Muscle of leg (tissue), 9 donors: ENCODE data around the gene CES3. TPM values are rescaled to one million over a fixed set of nuclear protein-coding genes. Genes with fewer than 3 reads are reported as not detected.

Experiments used
- polyA plus RNA-seq, 8 donors: library from polyadenylated mRNA; unstranded; fragments of 120-200 nt; gene quantifications; one replicate each; pipeline versions ENCODE4 v1.2.1 to v1.2.3, GENCODE V29; 2013; ENCODE audit warnings: inconsistent platforms in 1 of 8, low replicate concordance in 1 of 8; ENCODE audit not compliant: insufficient read length in 8 of 8, insufficient read depth in 1 of 8
- total RNA-seq: library from RNA; stranded (reverse); fragments of 120-200 nt; gene quantifications from one replicate; pipeline ENCODE4 v1.2.4, GENCODE V29; 2013

CES3 gene
- total and polyA plus RNA-seq, 9 donors = 0.05 to 1.3 (median 0.33) TPM

Other genes starting within 250 kb of the CES3 start
- 76.3 TPM for gene DYNC1LI2, start 209.7 kb upstream of the CES3 start, total RNA-seq
- 100 to 1,000 TPM in 1 of 8 donors, 10 to 100 TPM in 7; 61.0 to 102 (median 78.8) TPM for gene DYNC1LI2, start 209.7 kb upstream of the CES3 start, polyA plus RNA-seq
- gene TERB1, start 159.7 kb upstream of the CES3 start, total RNA-seq = not detected
- under 1 TPM in 3 of 8 donors, not detected in 5; 0.10 to 0.21 (median 0.11) TPM for gene TERB1, start 159.7 kb upstream of the CES3 start, polyA plus RNA-seq
- gene NAE1, start 130.3 kb upstream of the CES3 start, total RNA-seq = 41.8 TPM
- 10 to 100 TPM; 32.8 to 47.3 (median 40.1) TPM for gene NAE1, start 130.3 kb upstream of the CES3 start, polyA plus RNA-seq
- not detected for gene CA7, start 116.9 kb upstream of the CES3 start, total RNA-seq
- gene CA7, start 116.9 kb upstream of the CES3 start, polyA plus RNA-seq = under 1 TPM in 1 of 8 donors, not detected in 7; 0.12 TPM
- 2.7 TPM for gene PDP2, start 80.8 kb upstream of the CES3 start, total RNA-seq
- 1 to 10 TPM; 1.9 to 2.6 (median 2.3) TPM for gene PDP2, start 80.8 kb upstream of the CES3 start, polyA plus RNA-seq
- 0.04 TPM for gene CDH16, start 42.4 kb upstream of the CES3 start, total RNA-seq
- gene CDH16, start 42.4 kb upstream of the CES3 start, polyA plus RNA-seq = 1 to 10 TPM in 1 of 8 donors, under 1 TPM in 5, not detected in 2; 0.08 to 1.7 (median 0.13) TPM
- gene RRAD, start 35.7 kb upstream of the CES3 start, total RNA-seq = 7.3 TPM
- 10 to 100 TPM in 3 of 8 donors, 1 to 10 TPM in 5; 6.0 to 10.7 (median 9.1) TPM for gene RRAD, start 35.7 kb upstream of the CES3 start, polyA plus RNA-seq
- 115 TPM for gene CIAO2B, start 26.9 kb upstream of the CES3 start, total RNA-seq
- 100 to 1,000 TPM in 1 of 8 donors, 10 to 100 TPM in 7; 89.1 to 111 (median 94.2) TPM for gene CIAO2B, start 26.9 kb upstream of the CES3 start, polyA plus RNA-seq
- gene CES2, start 25.8 kb upstream of the CES3 start, total RNA-seq = 26.1 TPM
- 10 to 100 TPM; 27.2 to 36.2 (median 31.4) TPM for gene CES2, start 25.8 kb upstream of the CES3 start, polyA plus RNA-seq
- 2.4 TPM for gene CES4A, start 27.3 kb downstream of the CES3 start, total RNA-seq
- 1 to 10 TPM; 1.5 to 5.3 (median 3.2) TPM for gene CES4A, start 27.3 kb downstream of the CES3 start, polyA plus RNA-seq
- 40.7 TPM for gene CBFB, start 67.9 kb downstream of the CES3 start, total RNA-seq
- 10 to 100 TPM; 31.6 to 70.3 (median 42.3) TPM for gene CBFB, start 67.9 kb downstream of the CES3 start, polyA plus RNA-seq
- 12.9 TPM for gene PHAF1, start 148.7 kb downstream of the CES3 start, total RNA-seq
- gene PHAF1, start 148.7 kb downstream of the CES3 start, polyA plus RNA-seq = 10 to 100 TPM; 16.2 to 22.2 (median 18.1) TPM
- gene B3GNT9, start 189.7 kb downstream of the CES3 start, total RNA-seq = 15.6 TPM
- gene B3GNT9, start 189.7 kb downstream of the CES3 start, polyA plus RNA-seq = 10 to 100 TPM in 6 of 8 donors, 1 to 10 TPM in 2; 7.7 to 18.8 (median 12.3) TPM
- 4.7 TPM for gene TRADD, start 198.6 kb downstream of the CES3 start, total RNA-seq
- 1 to 10 TPM; 3.7 to 4.9 (median 4.2) TPM for gene TRADD, start 198.6 kb downstream of the CES3 start, polyA plus RNA-seq
- gene FBXL8, start 198.7 kb downstream of the CES3 start, total RNA-seq = 2.1 TPM
- 1 to 10 TPM; 1.2 to 3.1 (median 2.2) TPM for gene FBXL8, start 198.7 kb downstream of the CES3 start, polyA plus RNA-seq
- gene HSF4, start 203.5 kb downstream of the CES3 start, total RNA-seq = 3.0 TPM
- 1 to 10 TPM; 2.1 to 4.7 (median 3.5) TPM for gene HSF4, start 203.5 kb downstream of the CES3 start, polyA plus RNA-seq
- gene NOL3, start 209.3 kb downstream of the CES3 start, total RNA-seq = 14.7 TPM
- 10 to 100 TPM; 18.4 to 44.7 (median 25.3) TPM for gene NOL3, start 209.3 kb downstream of the CES3 start, polyA plus RNA-seq
- gene MATCAP1, start 222.7 kb downstream of the CES3 start, total RNA-seq = 8.6 TPM
- 10 to 100 TPM; 13.3 to 25.9 (median 21.1) TPM for gene MATCAP1, start 222.7 kb downstream of the CES3 start, polyA plus RNA-seq
- gene EXOC3L1, start 228.9 kb downstream of the CES3 start, total RNA-seq = 7.6 TPM
- 10 to 100 TPM in 5 of 8 donors, 1 to 10 TPM in 3; 7.6 to 15.5 (median 11.5) TPM for gene EXOC3L1, start 228.9 kb downstream of the CES3 start, polyA plus RNA-seq
- 28.1 TPM for gene E2F4, start 230.9 kb downstream of the CES3 start, total RNA-seq
- 10 to 100 TPM; 41.8 to 51.1 (median 46.7) TPM for gene E2F4, start 230.9 kb downstream of the CES3 start, polyA plus RNA-seq
- 0.80 TPM for gene ELMO3, start 237.9 kb downstream of the CES3 start, total RNA-seq
- 1 to 10 TPM in 6 of 8 donors, under 1 TPM in 2; 0.68 to 3.3 (median 1.4) TPM for gene ELMO3, start 237.9 kb downstream of the CES3 start, polyA plus RNA-seq